Esophagus squamous epithelium (tissue), 5 donors: Measurements from ENCODE around the gene FRMPD3. TPM values are rescaled to one million over a fixed set of nuclear protein-coding genes. Genes with fewer than 3 reads are reported as not detected.

Experiments used
- DNase-seq: peaks from one replicate; lab custom pipeline; 2025; lab: John Stamatoyannopoulos, UW
- H3K27ac ChIP-seq, 4 donors: fragments of 200-600 bp; sonication (generic); one replicate each; pipeline ENCODE4 v1.5.1; 2016 to 2019; ENCODE audit warnings: mild to moderate bottlenecking in 1 of 4
- H3K27me3 ChIP-seq, 4 donors: fragments of 200-600 bp; sonication (generic); 1 replicate in 3 of 4; 2 replicates in 1 of 4; pipeline versions ENCODE4 v1.5.1 to v1.6.0; 2017 to 2021; ENCODE audit warnings: antibody characterized with exemption in 1 of 4
- H3K36me3 ChIP-seq, 3 donors: fragments of 200-600 bp; sonication (generic); one replicate each; pipeline ENCODE4 v1.5.1; 2016 to 2019
- H3K4me1 ChIP-seq, 3 donors: fragments of 200-600 bp; sonication (generic); one replicate each; pipeline ENCODE4 v1.5.1; 2017 to 2019
- H3K4me3 ChIP-seq, 4 donors: fragments of 200-600 bp; sonication (generic); 1 replicate in 3 of 4; 2 replicates in 1 of 4; pipeline ENCODE4 v1.5.1; 2016 to 2019; ENCODE audit warnings: mild to moderate bottlenecking in 2 of 4, moderate library complexity in 1 of 4
- H3K9me3 ChIP-seq, 3 donors: fragments of 200-600 bp; sonication (generic); one replicate each; pipeline ENCODE4 v1.5.1; 2016 to 2019
- CTCF ChIP-seq, 6 experiments: fragments of 450-650 bp in 4 of 6; fragments of 200-600 bp in 2 of 6; sonication (generic) in 2 of 6; IDR thresholded peaks; one replicate each; pipeline ENCODE4 v1.5.1; 2016 to 2019; ENCODE audit warnings: antibody characterized with exemption in 6 of 6, mild to moderate bottlenecking in 4 of 6, moderate library complexity in 4 of 6
- POLR2A ChIP-seq, 4 donors: fragments of 450-650 bp; IDR thresholded peaks; one replicate each; pipeline ENCODE4 v1.6.1; 2017; ENCODE audit warnings: antibody characterized with exemption in 4 of 4, mild to moderate bottlenecking in 4 of 4, moderate library complexity in 3 of 4
- WGBS, 2 donors: methylation state at CpG; one replicate each; pipeline ENCODE4 v1.1.5; 2018; 5-methylcytosine and 5-hydroxymethylcytosine counted together
- intact Hi-C: fragments of 100-400 bp; cut with DNase I; formaldehyde crosslinking; loops from one replicate; pipeline ENCODE4 v1.15.0; 2022
- total RNA-seq, 4 donors: library from RNA; depleted of rRNA; stranded (reverse); fragments of >200 nt; gene quantifications; one replicate each; pipeline ENCODE4 v1.1.0, GENCODE V29; 2016
- donor health status: DM: yes; HTN: yes; CAD: no.

Gene FRMPD3
- total RNA-seq, 4 donors from 2014 or later, result 0.19 to 0.62 TPM; not detected in 2

GRCh38 chrX:107493141-107493540 is 43.7 kb downstream of the FRMPD3 start:
- Histone ChIP-seq H3K4me1 (no peaks in the 10 kb centered on the region), H3K36me3 (no peaks in the 10 kb centered on the region), H3K4me3 (no peak overlapping the region), H3K27ac (no peak overlapping the region), H3K27me3 (peaks cover 0 to 8% (median 0%) of the 10 kb centered on the region in 4 donors), H3K9me3 (no peaks in the 10 kb centered on the region)
- intact Hi-C loops, result no loop called here
- no peak for TF ChIP-seq CTCF (IDR thresholded peaks at IDR 0.05)
- no peak for TF ChIP-seq POLR2A (IDR thresholded peaks at IDR 0.05)
- DNase-seq, result no peak
- WGBS, 2 donors, result 77 to 81% methylated on average over 2 of the region's 2 CpGs

- Histone ChIP-seq H3K4me1 (no peaks in the 10 kb centered on the region), H3K4me3 (no peak overlapping the region), H3K27me3 (peaks cover 0 to 10% (median 0%) of the 10 kb centered on the region in 4 donors), H3K9me3 (no peaks in the 10 kb centered on the region), H3K36me3 (no peaks in the 10 kb centered on the region), H3K27ac (no peak overlapping the region)
- intact Hi-C loops, result no loop called here
- WGBS, 2 donors, result 38% methylated on average over 2 of the region's 3 CpGs; no CpG with 5 or more reads in 1 of the 2 donors
- DNase-seq, result no peak
- TF ChIP-seq POLR2A (IDR thresholded peaks at IDR 0.05) (no peak), CTCF (IDR thresholded peaks at IDR 0.05) (no peak)
Observed at GRCh38 chrX:107496786-107497185, 47.3 kb downstream of the FRMPD3 start.

Other genes with a start within 250 kb of the FRMPD3 start
- gene NUP62CL, start 243.2 kb upstream of the FRMPD3 start, total RNA-seq, result 1 to 10 TPM in 3 of 4 donors, under 1 TPM in 1; 0.68 to 5.5 (median 2.1) TPM
- not detected for gene DNAAF6, start 243.0 kb upstream of the FRMPD3 start, total RNA-seq
- 10 to 100 TPM in 3 of 4 donors, 1 to 10 TPM in 1; 9.1 to 18.1 (median 16.5) TPM for gene PRPS1, start 178.9 kb downstream of the FRMPD3 start, total RNA-seq